HG03045 (cell line): ENCODE data around the gene NCAM1.
"Not testable (repeated sequence)": the region's sequence is repeated elsewhere in the genome, so short reads cannot be mapped to it uniquely, and the experiment has no call there.

Experiments used
- ATAC-seq: cut with Tn5 transposase; IDR thresholded peaks from one replicate; pipeline ENCODE4 v1.9.1; 2021; ENCODE audit warnings: mild to moderate bottlenecking, moderate library complexity; ENCODE audit not compliant: unreplicated experiment

The NCAM1 gene

DNA sequence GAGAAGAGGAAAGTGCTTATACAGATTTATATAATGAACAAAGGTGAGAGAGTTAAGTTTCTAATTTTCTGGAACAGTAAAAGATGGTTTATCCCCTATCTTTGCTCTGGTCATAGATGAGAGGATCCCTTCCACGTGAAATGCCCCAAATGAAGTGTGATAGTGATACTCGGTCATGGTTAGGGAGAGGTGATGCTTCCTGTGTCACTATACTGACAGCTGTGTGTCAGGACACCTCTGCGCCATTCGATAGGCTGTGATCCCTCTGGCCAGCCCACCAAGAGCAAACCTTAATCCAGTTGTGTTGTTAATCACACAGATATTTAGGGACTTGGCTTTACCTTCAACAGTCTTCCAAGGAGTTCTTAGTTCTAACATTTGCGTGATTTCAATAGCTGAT, 57.7 kb downstream of the NCAM1 start:
- no peak for ATAC-seq

DNA sequence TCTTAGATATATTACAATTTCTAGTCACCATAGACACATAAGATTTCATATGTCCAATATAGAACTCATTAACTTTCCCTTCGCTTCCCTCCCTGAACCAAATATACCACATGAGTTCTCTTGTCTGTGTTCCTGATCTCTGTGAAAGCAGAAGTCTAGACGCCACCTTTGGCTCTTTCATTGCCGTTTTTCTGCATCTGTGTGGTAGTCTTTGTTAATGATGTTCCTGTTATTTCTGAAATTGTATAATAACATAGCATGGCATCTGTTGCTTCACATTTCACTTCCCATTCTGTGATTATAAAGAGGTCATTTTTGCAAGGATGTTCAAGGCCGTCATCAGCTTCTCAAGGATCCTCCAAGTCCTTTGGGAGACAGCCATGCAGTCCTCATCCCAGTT, 58.5 kb downstream of the NCAM1 start:
- no peak for ATAC-seq

- no peak for ATAC-seq
Observed at GRCh38 chr11:113021111-113021510, 59.9 kb downstream of the NCAM1 start.

DNA sequence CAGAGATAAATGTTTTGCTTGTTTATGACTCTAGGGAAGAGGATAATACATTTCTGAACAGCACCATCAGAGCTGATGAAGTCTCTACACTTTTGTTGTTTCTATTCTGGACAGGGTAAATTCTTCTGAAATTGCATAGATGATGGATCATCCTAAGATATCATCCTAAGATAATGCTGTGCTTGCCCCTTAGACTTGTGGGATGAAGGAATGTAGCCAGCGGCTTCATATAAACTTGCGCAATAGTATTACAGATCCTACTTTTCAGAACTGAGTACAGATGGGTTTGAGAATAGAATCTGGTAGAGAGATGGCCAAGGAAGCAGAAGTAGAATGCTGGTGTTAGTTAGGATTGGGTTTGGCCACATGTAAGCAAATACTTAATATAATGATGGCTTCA, 61.0 kb downstream of the NCAM1 start:
- no peak for ATAC-seq

DNA sequence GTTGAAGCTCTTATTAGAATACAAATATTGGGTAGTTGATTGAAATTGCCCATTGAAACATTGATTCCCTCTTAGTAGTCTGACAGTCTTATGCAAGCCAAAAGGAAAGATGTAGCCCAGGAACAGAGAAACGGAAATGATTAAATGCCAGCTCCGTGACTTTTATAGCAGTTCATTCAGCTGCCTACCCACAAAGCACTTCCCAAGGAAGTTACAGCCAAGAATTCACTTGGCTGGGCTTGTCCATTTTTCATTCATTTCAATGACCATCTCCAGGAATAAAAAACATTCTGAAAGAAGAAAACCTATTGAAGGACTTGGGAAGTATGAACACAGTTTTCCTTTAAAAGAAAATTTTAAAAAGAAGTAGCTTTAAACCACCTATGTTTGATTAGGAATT, 62.0 kb downstream of the NCAM1 start:
- ATAC-seq = no peak

DNA sequence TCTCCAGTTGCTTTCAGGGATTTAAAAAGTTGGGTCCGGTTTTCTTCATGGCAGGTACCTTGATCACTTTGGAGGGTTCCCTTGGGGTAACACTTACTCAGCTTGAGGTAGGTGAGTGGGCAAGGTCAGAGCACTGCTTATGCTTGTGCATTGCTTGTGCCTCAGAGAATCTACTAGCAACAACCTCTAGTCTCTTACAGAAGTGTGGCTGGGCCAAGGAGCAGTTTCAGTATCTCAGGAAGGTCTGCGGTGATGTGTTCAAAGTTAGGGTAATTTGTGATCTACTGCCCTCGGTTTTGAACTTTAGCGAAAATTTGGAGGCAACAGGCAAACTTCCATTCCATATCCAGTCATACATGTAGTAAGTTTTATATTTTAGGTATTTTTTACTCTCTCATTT, 62.8 kb downstream of the NCAM1 start:
- ATAC-seq = no peak

GRCh38 chr11:113026778-113027177, 65.6 kb downstream of the NCAM1 start:
- no peak for ATAC-seq

GRCh38 chr11:113034576-113034975, 73.4 kb downstream of the NCAM1 start:
- no peak for ATAC-seq

DNA sequence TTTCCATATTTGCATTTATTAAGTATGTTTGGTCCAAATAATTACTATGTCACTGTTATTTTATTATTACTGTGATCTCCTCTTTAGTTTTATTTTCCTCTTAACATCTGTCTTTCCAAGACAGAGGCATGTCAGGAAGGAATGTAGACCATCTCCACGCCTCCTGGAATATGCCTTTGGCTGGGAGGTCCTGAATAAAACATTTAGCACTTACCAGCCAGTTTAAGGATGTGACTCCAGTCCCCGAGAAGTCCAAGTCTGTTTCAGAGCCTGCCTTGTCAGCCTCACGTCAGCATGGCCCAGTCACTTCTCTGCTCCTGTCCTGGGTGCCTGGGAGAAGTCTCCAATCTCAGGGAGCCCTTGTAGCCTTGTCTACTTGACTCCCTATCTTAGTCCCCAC, 74.5 kb downstream of the NCAM1 start:
- no peak for ATAC-seq

DNA sequence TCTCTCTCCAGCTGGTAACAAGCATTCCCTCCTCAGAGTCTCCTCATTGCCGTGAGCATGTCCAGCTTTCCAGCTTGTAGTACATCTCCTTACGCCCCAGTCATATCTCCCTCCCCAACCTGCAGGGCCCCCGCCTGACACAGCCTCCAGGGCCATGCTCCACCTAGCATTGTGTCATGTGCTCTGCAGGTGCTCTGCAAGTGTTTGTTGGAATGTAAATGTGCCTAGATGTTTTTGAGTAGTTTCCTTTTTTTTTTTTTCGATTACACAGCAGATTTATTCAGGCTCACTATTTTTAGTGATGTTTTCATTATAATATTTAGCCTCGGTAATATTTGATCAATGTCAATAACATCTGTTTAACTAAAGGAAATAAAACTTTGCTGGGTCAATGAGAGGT, 82.5 kb downstream of the NCAM1 start:
- no peak for ATAC-seq

DNA sequence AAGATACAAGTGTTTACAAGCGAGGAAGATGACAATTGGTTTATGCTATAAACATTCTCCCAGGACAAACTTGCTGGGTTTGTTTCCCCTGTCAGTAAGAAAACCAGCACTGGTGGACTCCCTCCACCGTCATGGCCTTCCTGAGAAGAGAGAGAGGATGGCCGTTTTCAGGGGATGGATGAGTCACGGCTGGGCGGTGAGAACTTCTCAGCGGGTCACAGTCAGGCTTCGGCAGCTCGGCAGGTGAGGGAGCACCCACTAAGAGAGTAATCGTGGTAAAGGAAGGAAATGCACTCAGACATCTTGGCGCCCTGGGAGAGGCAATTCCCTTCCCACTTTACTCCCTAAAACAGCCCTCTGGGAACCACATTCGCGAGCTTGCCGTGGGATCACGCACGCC, 83.9 kb downstream of the NCAM1 start:
- no peak for ATAC-seq

GRCh38 chr11:113046866-113047265, 85.6 kb downstream of the NCAM1 start:
- no peak for ATAC-seq

DNA sequence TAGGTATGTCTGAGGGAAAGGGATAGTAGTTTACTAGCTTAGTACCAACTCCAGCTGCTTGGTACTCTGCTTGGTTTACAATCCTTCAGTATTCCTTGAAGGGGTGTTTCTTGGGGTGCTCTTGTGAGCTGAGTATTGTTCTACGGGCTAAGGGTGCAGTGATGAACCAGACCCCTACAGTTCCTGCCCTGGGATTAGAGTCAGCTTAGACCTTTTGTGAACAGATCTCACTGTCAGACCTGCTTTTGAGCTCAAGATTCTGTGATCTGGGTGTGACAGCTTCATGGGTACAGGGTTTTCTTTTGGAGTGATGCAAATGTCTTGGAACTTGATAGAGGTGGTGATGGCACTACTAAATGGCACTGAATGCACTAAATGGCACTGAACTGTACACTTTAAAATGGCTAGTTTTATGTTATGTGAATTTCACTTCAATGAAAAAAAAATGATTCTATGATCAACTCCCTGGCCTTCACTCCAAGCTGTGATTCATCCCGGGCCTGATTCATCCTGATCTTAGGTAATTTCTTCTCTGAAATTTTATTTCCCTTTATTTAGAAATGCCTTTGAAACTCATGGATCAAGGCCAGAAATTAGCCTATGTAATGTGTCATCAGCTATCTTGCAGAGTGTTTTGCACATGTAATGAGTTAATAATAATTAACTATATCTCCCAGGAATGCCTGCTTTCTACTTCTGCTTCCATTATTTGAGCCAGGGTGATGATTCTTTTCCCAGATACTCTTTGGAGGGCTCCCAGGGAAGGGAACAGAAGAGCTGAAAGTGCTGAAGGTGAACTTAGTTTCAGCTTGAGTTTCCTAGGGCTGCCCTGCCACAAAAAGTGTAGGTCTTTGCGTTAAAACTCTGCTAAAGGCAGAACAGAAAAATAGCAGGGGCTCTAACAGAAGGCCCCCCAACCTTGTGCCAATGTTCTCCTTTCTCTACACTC, 87.9 kb downstream of the NCAM1 start:
- ATAC-seq = no peak

GRCh38 chr11:113053042-113053441, 91.8 kb downstream of the NCAM1 start:
- not testable (repeated sequence) for ATAC-seq

GRCh38 chr11:113057038-113057437, 95.8 kb downstream of the NCAM1 start:
- no peak for ATAC-seq

DNA sequence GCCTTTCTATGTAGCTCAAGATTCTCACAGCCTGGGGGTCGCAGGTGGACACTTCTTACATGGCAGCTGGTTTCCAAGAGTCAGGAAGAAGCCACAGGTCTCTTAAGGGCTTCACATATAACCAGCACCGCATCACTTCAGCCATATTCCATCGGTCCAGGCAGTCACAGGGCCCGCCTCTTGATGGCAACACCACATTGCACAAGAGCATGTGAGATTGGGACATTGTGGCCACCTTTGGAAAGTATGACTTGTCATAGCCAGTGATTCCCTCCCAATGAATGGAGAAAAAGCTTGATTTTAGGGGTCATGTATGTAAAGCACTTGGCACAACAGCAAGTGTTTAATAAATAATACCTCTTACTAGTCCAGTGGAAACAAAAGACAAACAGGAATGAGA, 98.3 kb downstream of the NCAM1 start:
- ATAC-seq = no peak

- no peak for ATAC-seq
Observed at GRCh38 chr11:113065330-113065729, 104.1 kb downstream of the NCAM1 start.

- no peak for ATAC-seq
Observed at GRCh38 chr11:113072237-113072858, 111.1 kb downstream of the NCAM1 start.

DNA sequence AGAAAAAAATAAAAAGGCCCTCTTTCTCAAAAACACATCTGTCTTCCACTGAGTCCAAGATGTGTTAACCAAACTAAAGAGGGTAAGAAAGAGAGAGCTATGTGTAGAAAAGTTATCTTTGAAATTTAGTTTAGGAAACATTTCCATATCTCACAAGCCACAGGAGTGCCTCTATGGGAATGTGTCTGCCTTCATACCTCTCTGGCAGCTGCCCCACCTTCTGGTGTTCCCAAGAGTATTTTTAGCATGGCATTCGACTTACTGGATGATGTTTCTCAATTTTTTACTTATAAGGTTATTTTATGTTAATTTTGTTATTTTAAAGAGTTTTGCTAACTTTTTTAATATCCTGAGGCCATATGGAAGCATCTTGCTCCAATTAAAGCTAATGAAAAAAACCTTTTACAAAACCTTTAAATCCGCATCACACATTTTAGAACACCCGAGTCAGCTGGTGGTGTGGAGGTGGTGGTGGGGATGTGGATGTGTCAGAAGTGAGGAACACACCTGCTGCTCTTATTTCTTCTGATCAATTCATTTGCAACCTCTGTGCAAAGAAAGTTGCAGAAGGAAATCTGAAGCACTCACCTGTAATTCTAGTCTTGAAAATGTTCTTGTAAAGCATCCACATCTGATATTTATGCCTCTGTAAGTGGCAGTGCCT, 112.2 kb downstream of the NCAM1 start:
- ATAC-seq = no peak

DNA sequence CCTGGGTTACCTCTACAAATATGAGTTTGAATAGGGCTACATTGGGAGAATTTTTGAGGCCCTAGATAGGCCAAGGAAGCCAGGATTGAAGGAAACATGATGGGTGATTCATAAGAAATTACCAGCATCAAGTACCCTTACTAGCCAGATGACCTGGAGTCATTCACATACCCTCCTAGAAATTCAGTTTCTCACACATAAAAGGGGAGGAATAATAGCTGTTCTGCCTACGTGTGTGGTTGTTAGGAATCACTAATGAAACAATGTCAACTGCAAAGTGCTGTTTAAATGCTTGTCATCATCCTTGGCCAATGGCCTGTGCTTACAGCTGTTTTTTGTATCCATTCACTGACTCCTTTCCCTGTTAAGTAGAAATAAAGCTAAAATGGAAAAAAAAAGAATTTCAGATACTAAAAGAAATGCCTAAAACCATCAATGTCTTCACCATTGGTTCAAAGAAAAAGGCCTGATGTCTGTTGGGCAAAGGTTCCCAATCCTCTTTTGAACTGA, 114.4 kb downstream of the NCAM1 start:
- no peak for ATAC-seq

GRCh38 chr11:113077379-113077778, 116.2 kb downstream of the NCAM1 start:
- ATAC-seq = no peak
